ENCODE data around the gene AGMO.

DNA sequence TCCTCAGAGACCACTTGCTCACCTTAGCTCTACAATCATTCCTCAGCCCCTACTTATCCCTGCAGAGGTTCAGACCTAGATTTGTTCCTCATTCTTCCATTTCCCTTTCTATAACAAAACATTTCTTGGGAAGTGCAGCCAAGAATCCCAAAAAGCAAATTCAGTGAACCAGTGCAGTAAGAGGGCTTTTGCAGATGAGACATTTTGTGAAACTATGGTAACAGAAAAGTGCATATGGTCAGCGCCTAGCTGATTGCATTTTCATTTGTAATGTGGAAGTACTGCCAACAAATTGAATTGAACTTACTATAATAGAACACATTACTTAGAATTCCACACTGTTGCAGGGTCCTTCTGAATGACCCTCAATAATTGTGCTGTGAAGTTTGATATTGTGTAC lies 18.6 kb downstream of the AGMO start:
- TF ChIP-seq, protein P1, sequence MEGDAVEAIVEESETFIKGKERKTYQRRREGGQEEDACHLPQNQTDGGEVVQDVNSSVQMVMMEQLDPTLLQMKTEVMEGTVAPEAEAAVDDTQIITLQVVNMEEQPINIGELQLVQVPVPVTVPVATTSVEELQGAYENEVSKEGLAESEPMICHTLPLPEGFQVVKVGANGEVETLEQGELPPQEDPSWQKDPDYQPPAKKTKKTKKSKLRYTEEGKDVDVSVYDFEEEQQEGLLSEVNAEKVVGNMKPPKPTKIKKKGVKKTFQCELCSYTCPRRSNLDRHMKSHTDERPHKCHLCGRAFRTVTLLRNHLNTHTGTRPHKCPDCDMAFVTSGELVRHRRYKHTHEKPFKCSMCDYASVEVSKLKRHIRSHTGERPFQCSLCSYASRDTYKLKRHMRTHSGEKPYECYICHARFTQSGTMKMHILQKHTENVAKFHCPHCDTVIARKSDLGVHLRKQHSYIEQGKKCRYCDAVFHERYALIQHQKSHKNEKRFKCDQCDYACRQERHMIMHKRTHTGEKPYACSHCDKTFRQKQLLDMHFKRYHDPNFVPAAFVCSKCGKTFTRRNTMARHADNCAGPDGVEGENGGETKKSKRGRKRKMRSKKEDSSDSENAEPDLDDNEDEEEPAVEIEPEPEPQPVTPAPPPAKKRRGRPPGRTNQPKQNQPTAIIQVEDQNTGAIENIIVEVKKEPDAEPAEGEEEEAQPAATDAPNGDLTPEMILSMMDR (IDR thresholded peaks at IDR 0.05 in 2 of 3, conservative IDR thresholded peaks at IDR 0.05 in 1 of 3; ENCODE audit: control insufficient read depth in 2 of 3, extremely low read depth in 1 of 3, insufficient read depth in 1 of 3, low read depth in 3 of 3, low read length in 3 of 3), result no peak
- TF ChIP-seq, protein P2, sequence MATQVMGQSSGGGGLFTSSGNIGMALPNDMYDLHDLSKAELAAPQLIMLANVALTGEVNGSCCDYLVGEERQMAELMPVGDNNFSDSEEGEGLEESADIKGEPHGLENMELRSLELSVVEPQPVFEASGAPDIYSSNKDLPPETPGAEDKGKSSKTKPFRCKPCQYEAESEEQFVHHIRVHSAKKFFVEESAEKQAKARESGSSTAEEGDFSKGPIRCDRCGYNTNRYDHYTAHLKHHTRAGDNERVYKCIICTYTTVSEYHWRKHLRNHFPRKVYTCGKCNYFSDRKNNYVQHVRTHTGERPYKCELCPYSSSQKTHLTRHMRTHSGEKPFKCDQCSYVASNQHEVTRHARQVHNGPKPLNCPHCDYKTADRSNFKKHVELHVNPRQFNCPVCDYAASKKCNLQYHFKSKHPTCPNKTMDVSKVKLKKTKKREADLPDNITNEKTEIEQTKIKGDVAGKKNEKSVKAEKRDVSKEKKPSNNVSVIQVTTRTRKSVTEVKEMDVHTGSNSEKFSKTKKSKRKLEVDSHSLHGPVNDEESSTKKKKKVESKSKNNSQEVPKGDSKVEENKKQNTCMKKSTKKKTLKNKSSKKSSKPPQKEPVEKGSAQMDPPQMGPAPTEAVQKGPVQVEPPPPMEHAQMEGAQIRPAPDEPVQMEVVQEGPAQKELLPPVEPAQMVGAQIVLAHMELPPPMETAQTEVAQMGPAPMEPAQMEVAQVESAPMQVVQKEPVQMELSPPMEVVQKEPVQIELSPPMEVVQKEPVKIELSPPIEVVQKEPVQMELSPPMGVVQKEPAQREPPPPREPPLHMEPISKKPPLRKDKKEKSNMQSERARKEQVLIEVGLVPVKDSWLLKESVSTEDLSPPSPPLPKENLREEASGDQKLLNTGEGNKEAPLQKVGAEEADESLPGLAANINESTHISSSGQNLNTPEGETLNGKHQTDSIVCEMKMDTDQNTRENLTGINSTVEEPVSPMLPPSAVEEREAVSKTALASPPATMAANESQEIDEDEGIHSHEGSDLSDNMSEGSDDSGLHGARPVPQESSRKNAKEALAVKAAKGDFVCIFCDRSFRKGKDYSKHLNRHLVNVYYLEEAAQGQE (IDR thresholded peaks at IDR 0.05; ENCODE audit: low read depth, low read length), result no peak
- no peak for TF ChIP-seq MXI1 (IDR thresholded peaks at IDR 0.05; ENCODE audit: low read depth, low read length)
- TF ChIP-seq SIN3A (IDR thresholded peaks at IDR 0.05; ENCODE audit: low read depth, low read length), result no peak
- no peak for TF ChIP-seq SP1 (IDR thresholded peaks at IDR 0.05; ENCODE audit: low read depth, low read length)
- TF ChIP-seq, protein P3, sequence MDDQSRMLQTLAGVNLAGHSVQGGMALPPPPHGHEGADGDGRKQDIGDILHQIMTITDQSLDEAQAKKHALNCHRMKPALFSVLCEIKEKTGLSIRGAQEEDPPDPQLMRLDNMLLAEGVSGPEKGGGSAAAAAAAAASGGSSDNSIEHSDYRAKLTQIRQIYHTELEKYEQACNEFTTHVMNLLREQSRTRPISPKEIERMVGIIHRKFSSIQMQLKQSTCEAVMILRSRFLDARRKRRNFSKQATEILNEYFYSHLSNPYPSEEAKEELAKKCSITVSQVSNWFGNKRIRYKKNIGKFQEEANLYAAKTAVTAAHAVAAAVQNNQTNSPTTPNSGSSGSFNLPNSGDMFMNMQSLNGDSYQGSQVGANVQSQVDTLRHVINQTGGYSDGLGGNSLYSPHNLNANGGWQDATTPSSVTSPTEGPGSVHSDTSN (IDR thresholded peaks at IDR 0.05; ENCODE audit: insufficient replicate concordance, low read depth, low read length), result no peak
- no peak for TF ChIP-seq ZBTB11 (CRISPR knock-in tag; IDR thresholded peaks at IDR 0.05)
- no peak for TF ChIP-seq RBBP5 (conservative IDR thresholded peaks at IDR 0.05)
- TF ChIP-seq MAX (IDR thresholded peaks at IDR 0.05; ENCODE audit: low read depth, low read length), result no peak
- no peak for TF ChIP-seq ZBTB33 (IDR thresholded peaks at IDR 0.05)
- no peak for TF ChIP-seq DPF2 (IDR thresholded peaks at IDR 0.05)
- no peak for TF ChIP-seq IKZF1 (conservative IDR thresholded peaks at IDR 0.05)

Data from GM12878 (cell line).